IPS-18a (cell line): Measurements from ENCODE around the gene LIF.

Source experiments
- H3K27ac ChIP-seq: one replicate; pipeline ENCODE4 v1.5.1; 2013; ENCODE audit warnings: low read length
- H3K27me3 ChIP-seq: one replicate; pipeline ENCODE4 v1.6.1; 2013; ENCODE audit warnings: mild to moderate bottlenecking, low read length; ENCODE audit not compliant: control insufficient read depth, insufficient read depth
- H3K36me3 ChIP-seq: one replicate; pipeline ENCODE4 v1.6.1; 2013; ENCODE audit warnings: low read depth, low read length; ENCODE audit not compliant: control insufficient read depth
- H3K4me1 ChIP-seq: one replicate; pipeline ENCODE4 v1.6.1; 2013; ENCODE audit warnings: low read depth, low read length; ENCODE audit not compliant: control insufficient read depth
- H3K4me3 ChIP-seq: one replicate; pipeline ENCODE4 v1.5.1; 2013; ENCODE audit warnings: low read length
- H3K9ac ChIP-seq: one replicate; pipeline ENCODE4 v1.6.1; 2013; ENCODE audit warnings: mild to moderate bottlenecking, low read length, moderate library complexity
- H3K9me3 ChIP-seq: one replicate; pipeline ENCODE4 v1.6.1; 2013; ENCODE audit warnings: low read depth, low read length; ENCODE audit not compliant: control insufficient read depth

LIF gene

GRCh38 chr22:30260276-30260675 lies 13.7 kb upstream of the LIF start:
- Histone ChIP-seq H3K4me1 (no peaks in the 10 kb centered on the region), H3K27ac (no peak overlapping the region), H3K27me3 (peaks cover 6% of the 10 kb centered on the region), H3K9ac (no peak overlapping the region), H3K9me3 (no peaks in the 10 kb centered on the region), H3K36me3 (no peaks in the 10 kb centered on the region), H3K4me3 (no peak overlapping the region)

- Histone ChIP-seq H3K4me3 (no peak overlapping the region), H3K4me1 (no peaks in the 10 kb centered on the region)
Measured at GRCh38 chr22:30254314-30254713, 7.8 kb upstream of the LIF start.

GRCh38 chr22:30253205-30253852 lies 6.8 kb upstream of the LIF start:
- Histone ChIP-seq H3K27me3 (no peaks in the 10 kb centered on the region), H3K9ac (no peak overlapping the region), H3K36me3 (no peaks in the 10 kb centered on the region), H3K27ac (no peak overlapping the region), H3K4me1 (no peaks in the 10 kb centered on the region), H3K9me3 (no peaks in the 10 kb centered on the region), H3K4me3 (no peak overlapping the region)

More at GRCh38 chr22:30254314-30254713, 7.8 kb upstream of the LIF start:
- Histone ChIP-seq H3K9me3 (no peaks in the 10 kb centered on the region), H3K27ac (no peak overlapping the region), H3K36me3 (no peaks in the 10 kb centered on the region), H3K27me3 (no peaks in the 10 kb centered on the region), H3K9ac (no peak overlapping the region)

GRCh38 chr22:30252411-30253204 lies 6.0 kb upstream of the LIF start:
- H3K36me3 ChIP-seq, result no peaks in the 10 kb centered on the region
- H3K9ac ChIP-seq, result no peak overlapping the region
- H3K27ac ChIP-seq, result no peak overlapping the region
- no peaks in the 10 kb centered on the region for H3K9me3 ChIP-seq
- H3K27me3 ChIP-seq, result peaks cover 3% of the 10 kb centered on the region
- no peak overlapping the region for H3K4me3 ChIP-seq
- H3K4me1 ChIP-seq, result no peaks in the 10 kb centered on the region

- Histone ChIP-seq H3K4me3 (no peak overlapping the region), H3K27me3 (peaks cover 10% of the 10 kb centered on the region), H3K36me3 (no peaks in the 10 kb centered on the region), H3K4me1 (no peaks in the 10 kb centered on the region), H3K27ac (no peak overlapping the region), H3K9ac (no peak overlapping the region), H3K9me3 (no peaks in the 10 kb centered on the region)
Measured at GRCh38 chr22:30251711-30252110, 5.2 kb upstream of the LIF start.

GRCh38 chr22:30250661-30251267 lies 4.2 kb upstream of the LIF start:
- H3K9ac ChIP-seq, result no peak overlapping the region
- H3K9me3 ChIP-seq, result no peaks in the 10 kb centered on the region
- H3K36me3 ChIP-seq, result no peaks in the 10 kb centered on the region
- H3K27me3 ChIP-seq, result peaks cover 13% of the 10 kb centered on the region
- H3K27ac ChIP-seq, result no peak overlapping the region
- no peak overlapping the region for H3K4me3 ChIP-seq
- H3K4me1 ChIP-seq, result no peaks in the 10 kb centered on the region

GRCh38 chr22:30250039-30250565 lies 3.5 kb upstream of the LIF start:
- Histone ChIP-seq H3K4me1 (no peaks in the 10 kb centered on the region), H3K4me3 (no peak overlapping the region), H3K27me3 (peaks cover 13% of the 10 kb centered on the region), H3K9ac (no peak overlapping the region), H3K36me3 (no peaks in the 10 kb centered on the region), H3K9me3 (no peaks in the 10 kb centered on the region), H3K27ac (no peak overlapping the region)

GRCh38 chr22:30249049-30250038 lies 2.8 kb upstream of the LIF start:
- H3K9me3 ChIP-seq, result no peaks in the 10 kb centered on the region
- H3K36me3 ChIP-seq, result no peaks in the 10 kb centered on the region
- no peak overlapping the region for H3K9ac ChIP-seq
- H3K4me3 ChIP-seq, result no peak overlapping the region
- H3K4me1 ChIP-seq, result no peaks in the 10 kb centered on the region
- no peak overlapping the region for H3K27ac ChIP-seq
- H3K27me3 ChIP-seq, result peaks cover 13% of the 10 kb centered on the region

- H3K9ac ChIP-seq, result no peak overlapping the region
- H3K4me1 ChIP-seq, result no peaks in the 10 kb centered on the region
- H3K9me3 ChIP-seq, result no peaks in the 10 kb centered on the region
- H3K27me3 ChIP-seq, result peaks cover 13% of the 10 kb centered on the region
- H3K36me3 ChIP-seq, result no peaks in the 10 kb centered on the region
- H3K4me3 ChIP-seq, result no peak overlapping the region
- no peak overlapping the region for H3K27ac ChIP-seq
Measured at GRCh38 chr22:30248484-30248883, 1.9 kb upstream of the LIF start.

GRCh38 chr22:30247974-30248373 lies 1.4 kb upstream of the LIF start:
- Histone ChIP-seq H3K4me1 (no peaks in the 10 kb centered on the region), H3K27ac (no peak overlapping the region), H3K9me3 (no peaks in the 10 kb centered on the region), H3K4me3 (no peak overlapping the region), H3K27me3 (peaks cover 13% of the 10 kb centered on the region), H3K36me3 (no peaks in the 10 kb centered on the region), H3K9ac (no peak overlapping the region)

GRCh38 chr22:30247561-30247960 lies 1.0 kb upstream of the LIF start:
- Histone ChIP-seq H3K9ac (no peak overlapping the region), H3K27ac (no peak overlapping the region), H3K36me3 (no peaks in the 10 kb centered on the region), H3K4me1 (no peaks in the 10 kb centered on the region), H3K9me3 (no peaks in the 10 kb centered on the region), H3K27me3 (peaks cover 13% of the 10 kb centered on the region), H3K4me3 (no peak overlapping the region)
